Astrocyte of the spinal cord (primary cell): ENCODE data around the gene RBM14.

Source experiments
- DNase-seq: peaks from one replicate; pipeline ENCODE4 v3.0.0; 2011; ENCODE audit warnings: low read depth, low spot score
- H3K4me3 ChIP-seq: 2 replicates; pipeline ENCODE4 v1.5.1; 2011; ENCODE audit warnings: low read depth, mild to moderate bottlenecking, low read length, moderate library complexity
- CTCF ChIP-seq: IDR thresholded peaks from 2 replicates; pipeline ENCODE4 v1.5.1; 2012; ENCODE audit warnings: low read depth, mild to moderate bottlenecking, low read length, inconsistent platforms
- in situ Hi-C: cut with HindIII; loops from 2 replicates; pipeline ENCODE4 v1.10.0; 2017; ENCODE audit warnings: low sequenced_read_pairs

RBM14 gene

DNA sequence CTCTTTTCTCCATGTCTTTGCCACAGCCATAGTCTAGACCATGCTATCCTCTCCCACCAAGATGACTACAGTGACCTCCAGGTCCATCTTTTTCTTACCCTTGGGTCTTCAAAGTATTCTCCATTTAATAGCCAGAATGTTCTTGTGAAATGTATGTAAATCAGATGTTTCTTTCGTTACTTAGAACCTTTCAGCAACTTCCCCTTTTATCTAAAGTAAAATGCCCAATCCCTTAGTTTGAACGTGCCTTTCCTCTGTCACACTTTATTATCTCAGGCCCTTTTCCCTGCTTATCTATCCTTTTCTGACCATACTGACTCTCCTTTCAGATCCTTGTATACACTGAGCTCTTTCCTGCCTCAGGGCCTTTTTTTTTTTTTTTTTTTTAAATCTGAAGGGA is 43.3 kb downstream of the RBM14 start:
- H3K4me3 ChIP-seq, result no peak overlapping the region
- no peak for DNase-seq
- in situ Hi-C loops, result no loop called here
- no peak for TF ChIP-seq CTCF

GRCh38 chr11:66663741-66664296 is 47.4 kb downstream of the RBM14 start:
- no peak for TF ChIP-seq CTCF
- in situ Hi-C loops, result no loop called here
- H3K4me3 ChIP-seq, result no peak overlapping the region
- DNase-seq, result no peak

GRCh38 chr11:66665369-66665768 is 48.9 kb downstream of the RBM14 start:
- no peak for TF ChIP-seq CTCF
- in situ Hi-C loops, result no loop called here
- no peak for DNase-seq
- H3K4me3 ChIP-seq, result no peak overlapping the region

DNA sequence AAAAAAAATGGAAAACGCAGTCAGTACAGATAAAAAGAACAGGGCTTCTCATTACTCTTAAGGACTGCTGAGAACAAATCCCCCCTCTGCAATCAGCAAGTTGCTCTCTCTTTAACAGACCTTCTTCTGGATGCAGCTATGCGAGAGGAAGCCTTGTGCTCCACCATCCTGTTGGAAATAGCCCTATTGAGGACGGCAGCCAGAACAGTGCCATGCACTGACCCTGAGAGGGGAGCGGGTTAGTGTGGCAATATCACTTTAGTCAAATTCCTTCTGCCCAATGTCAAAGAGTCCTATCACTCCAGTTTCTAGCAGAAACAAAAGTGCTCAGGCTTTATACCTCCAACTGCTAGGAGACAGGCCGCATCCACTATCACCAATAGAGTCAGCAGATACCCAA is 54.4 kb downstream of the RBM14 start:
- DNase-seq, result no peak
- no peak overlapping the region for H3K4me3 ChIP-seq
- in situ Hi-C loops, result no loop called here
- TF ChIP-seq CTCF, result no peak

- TF ChIP-seq CTCF, result no peak
- in situ Hi-C loops, result no loop called here
- H3K4me3 ChIP-seq, result no peak overlapping the region
- DNase-seq, result no peak
Measured at GRCh38 chr11:66674964-66675602, 58.7 kb downstream of the RBM14 start.

- no peak for TF ChIP-seq CTCF
- DNase-seq, result no peak
- H3K4me3 ChIP-seq, result peak overlapping the region; percentile 78
- in situ Hi-C loops, result no loop called here
Measured at GRCh38 chr11:66676282-66676919, 60.0 kb downstream of the RBM14 start.
